Breast epithelium (tissue), 4 donors: Measurements from ENCODE around the gene GRP. TPM values are rescaled to one million over a fixed set of nuclear protein-coding genes. Genes with fewer than 3 reads are reported as not detected.
A peak's percentile ranks its signal among the peaks of the same experiment; 100 is the strongest.

Experiments used
- DNase-seq, 2 donors: peaks; one replicate each; pipeline ENCODE4 v3.0.0-alpha.2; 2019; ENCODE audit warnings: low spot score in 2 of 2
- H3K27ac ChIP-seq, 2 donors: fragments of 200-600 bp; sonication (generic) in 1 of 2; one replicate each; pipeline ENCODE4 v1.5.1; 2016 to 2019; ENCODE audit warnings: mild to moderate bottlenecking in 1 of 2
- H3K27me3 ChIP-seq, 2 donors: fragments of 200-600 bp; sonication (generic) in 1 of 2; one replicate each; pipeline versions ENCODE4 v1.5.1 to v1.6.0; 2017 to 2019; ENCODE audit warnings: control low read depth in 1 of 2, mild to moderate bottlenecking in 1 of 2
- H3K36me3 ChIP-seq: fragments of 200-600 bp; one replicate; pipeline ENCODE4 v1.5.1; 2019
- H3K4me1 ChIP-seq, 2 donors: fragments of 200-600 bp; sonication (generic); one replicate each; pipeline ENCODE4 v1.5.1; 2016 to 2019; ENCODE audit warnings: control low read depth in 1 of 2
- H3K4me3 ChIP-seq, 3 donors: fragments of 200-600 bp; sonication (generic); 1 replicate in 2 of 3; 2 replicates in 1 of 3; pipeline ENCODE4 v1.5.1; 2016 to 2019; ENCODE audit warnings: mild to moderate bottlenecking in 3 of 3, moderate library complexity in 2 of 3
- H3K9me3 ChIP-seq, 2 donors: fragments of 200-600 bp; sonication (generic) in 1 of 2; one replicate each; pipeline ENCODE4 v1.5.1; 2016 to 2019; ENCODE audit warnings: control low read depth in 1 of 2
- CTCF ChIP-seq, 3 donors: fragments of 450-650 bp; IDR thresholded peaks; one replicate each; pipeline ENCODE4 v1.5.1; 2016 to 2017; ENCODE audit warnings: antibody characterized with exemption in 3 of 3, mild to moderate bottlenecking in 3 of 3, moderate library complexity in 3 of 3
- POLR2A ChIP-seq: fragments of 450-650 bp; IDR thresholded peaks from one replicate; pipeline ENCODE4 v1.6.1; 2016; ENCODE audit warnings: antibody characterized with exemption, mild to moderate bottlenecking, moderate library complexity
- POLR2AphosphoS5 ChIP-seq, 3 donors: sonication (generic); formaldehyde crosslinking; IDR thresholded peaks; one replicate each; pipeline ENCODE4 v1.6.1; 2017; ENCODE audit warnings: antibody characterized with exemption in 3 of 3
- intact Hi-C: fragments of 100-400 bp; cut with DNase I; formaldehyde crosslinking; loops from one replicate; pipeline ENCODE4 v1.15.1; 2023; ENCODE audit warnings: low total_unique reads
- total RNA-seq, 3 donors: library from RNA; depleted of rRNA; stranded (reverse); fragments of >200 nt; gene quantifications; one replicate each; pipeline ENCODE4 v1.1.0, GENCODE V29; 2016

GRP gene
- total RNA-seq, 3 donors from 2014 or later = 1.6 to 4.7 TPM; not detected in 1

GRCh38 chr18:59211629-59212028, 8.3 kb upstream of the GRP start:
- H3K9me3 ChIP-seq = no peaks in the 10 kb centered on the region
- H3K27ac ChIP-seq = no peak overlapping the region
- intact Hi-C loops = no loop called here
- H3K4me1 ChIP-seq = no peaks in the 10 kb centered on the region
- DNase-seq = no peak
- no peak overlapping the region for H3K4me3 ChIP-seq
- no peaks in the 10 kb centered on the region for H3K36me3 ChIP-seq
- TF ChIP-seq POLR2A (no peak), CTCF (IDR thresholded peaks at IDR 0.05) (no peak)
- H3K27me3 ChIP-seq = no peaks in the 10 kb centered on the region

GRCh38 chr18:59218018-59218417, 1.9 kb upstream of the GRP start:
- H3K4me3 ChIP-seq = no peak overlapping the region
- H3K27ac ChIP-seq = no peak overlapping the region
- no peaks in the 10 kb centered on the region for H3K4me1 ChIP-seq
- TF ChIP-seq POLR2A = no peak
- no peak for TF ChIP-seq CTCF (IDR thresholded peaks at IDR 0.05)
- no peak for TF ChIP-seq POLR2AphosphoS5 (IDR thresholded peaks at IDR 0.05)
- no peaks in the 10 kb centered on the region for H3K36me3 ChIP-seq
- intact Hi-C loops = no loop called here
- DNase-seq = no peak
- H3K27me3 ChIP-seq = peaks cover 3 to 30% of the 10 kb centered on the region in 2 donors
- H3K9me3 ChIP-seq = no peaks in the 10 kb centered on the region

- intact Hi-C loops = no loop called here
- H3K4me3 ChIP-seq = peak overlapping the region in 2 of 3 donors; percentile 54 to 66
- no peak for DNase-seq
Measured at GRCh38 chr18:59220164-59220783, 316 bp downstream of the GRP start.

GRCh38 chr18:59220784-59221765, 1.1 kb downstream of the GRP start:
- Histone ChIP-seq H3K27me3 (peaks cover 3 to 30% of the 10 kb centered on the region in 2 donors), H3K36me3 (no peaks in the 10 kb centered on the region), H3K4me1 (no peaks in the 10 kb centered on the region), H3K9me3 (no peaks in the 10 kb centered on the region), H3K27ac (peak overlapping the region in 1 of 2 donors; percentile 12), H3K4me3 (peak overlapping the region in 2 of 3 donors; percentile 54 to 66)
- TF ChIP-seq POLR2AphosphoS5 (IDR thresholded peaks at IDR 0.05) (no peak), CTCF (IDR thresholded peaks at IDR 0.05) (no peak), POLR2A (no peak)
- DNase-seq = no peak
- intact Hi-C loops = no loop called here

More at GRCh38 chr18:59220164-59220783, 316 bp downstream of the GRP start:
- H3K4me1 ChIP-seq = no peaks in the 10 kb centered on the region
- H3K27ac ChIP-seq = peak overlapping the region in 1 of 2 donors; percentile 33
- no peaks in the 10 kb centered on the region for H3K9me3 ChIP-seq
- H3K36me3 ChIP-seq = no peaks in the 10 kb centered on the region
- peaks cover 3 to 30% of the 10 kb centered on the region in 2 donors for H3K27me3 ChIP-seq
- TF ChIP-seq CTCF (IDR thresholded peaks at IDR 0.05) = no peak
- no peak for TF ChIP-seq POLR2AphosphoS5 (IDR thresholded peaks at IDR 0.05)
- TF ChIP-seq POLR2A = no peak

GRCh38 chr18:59222341-59222740, 2.4 kb downstream of the GRP start:
- DNase-seq = no peak
- Histone ChIP-seq H3K4me1 (no peaks in the 10 kb centered on the region), H3K9me3 (no peaks in the 10 kb centered on the region), H3K27me3 (peaks cover 3 to 30% of the 10 kb centered on the region in 2 donors), H3K27ac (no peak overlapping the region), H3K36me3 (no peaks in the 10 kb centered on the region), H3K4me3 (no peak overlapping the region)
- TF ChIP-seq POLR2AphosphoS5 (IDR thresholded peaks at IDR 0.05) (no peak), CTCF (IDR thresholded peaks at IDR 0.05) (no peak), POLR2A (no peak)
- intact Hi-C loops = no loop called here
